MCF 10A (cell line): ENCODE measurements around the gene SAP30BP. TPM values are rescaled to one million over a fixed set of nuclear protein-coding genes. Genes with fewer than 3 reads are reported as not detected.
"Not testable (repeated sequence)": the region's sequence is repeated elsewhere in the genome, so short reads cannot be mapped to it uniquely, and the experiment has no call there.

ENCODE experiments used
- BruUV-seq: library from RNA; stranded (reverse); fragments of 400-500 nt; replicated peaks from 2 replicates; lab custom pipeline; 2021; lab: Mats Ljungman, UMichigan
- CTCF ChIA-PET: fragments of 300-600 bp; sonication (Branson Sonifier 250); formaldehyde crosslinking; extraction: SDS; loops from one replicate; lab custom pipeline; 2021; ENCODE audit warnings: antibody characterized with exemption, inconsistent platforms; lab: Yijun Ruan, JAX
- POLR2A ChIA-PET: fragments of 300-600, 350-650 bp; sonication (Branson Sonifier 250); formaldehyde crosslinking; extraction: SDS; loops from one replicate; lab custom pipeline; 2020; ENCODE audit warnings: antibody characterized with exemption, inconsistent platforms; lab: Yijun Ruan, JAX
- DNase-seq: peaks from one replicate; pipeline ENCODE4 v3.0.0-alpha.2; 2018; ENCODE audit not compliant: unreplicated experiment
- H3K27ac Mint-ChIP-seq: one replicate; pipeline ENCODE4 v1.8.0; 2022; ENCODE audit warnings: mild to moderate bottlenecking, low read depth, mixed read lengths; ENCODE audit not compliant: unreplicated experiment
- H3K27me3 Mint-ChIP-seq: one replicate; pipeline ENCODE4 v1.8.0; 2022; ENCODE audit warnings: mixed read lengths; ENCODE audit not compliant: insufficient read depth, unreplicated experiment
- H3K36me3 Mint-ChIP-seq: one replicate; pipeline ENCODE4 v1.8.0; 2022; ENCODE audit warnings: mild to moderate bottlenecking, moderate library complexity, mixed read lengths; ENCODE audit not compliant: insufficient read depth, unreplicated experiment
- H3K4me1 Mint-ChIP-seq: one replicate; pipeline ENCODE4 v1.8.0; 2022; ENCODE audit warnings: mixed read lengths; ENCODE audit not compliant: insufficient read depth, unreplicated experiment
- H3K4me3 Mint-ChIP-seq: one replicate; pipeline ENCODE4 v1.8.0; 2022; ENCODE audit warnings: mild to moderate bottlenecking, moderate library complexity, mixed read lengths; ENCODE audit not compliant: unreplicated experiment
- H3K9me3 Mint-ChIP-seq: one replicate; pipeline ENCODE4 v1.8.0; 2022; ENCODE audit warnings: mixed read lengths; ENCODE audit not compliant: unreplicated experiment
- CTCF ChIP-seq: fragments of 200-600 bp; IDR thresholded peaks from one replicate; pipeline ENCODE4 v1.8.0; 2022; ENCODE audit warnings: antibody characterized with exemption, mild to moderate bottlenecking; ENCODE audit not compliant: unreplicated experiment
- intact Hi-C: fragments of 100-400 bp; cut with micrococcal nuclease; formaldehyde crosslinking; loops from 2 replicates; pipeline ENCODE4 v1.14.1; 2022
- total RNA-seq: library from RNA; stranded (reverse); gene quantifications from 2 replicates; pipeline ENCODE4 v1.2.3, GENCODE V29; 2022

The SAP30BP gene
- total RNA-seq, 1 experiment from 2014 or later = 123 TPM

GRCh38 chr17:75637143-75637538 lies 30.0 kb upstream of the SAP30BP start:
- no peak overlapping the region for H3K27ac Mint-ChIP-seq
- no peak for DNase-seq

GRCh38 chr17:75637551-75637950 lies 29.6 kb upstream of the SAP30BP start:
- H3K4me3 Mint-ChIP-seq = no peak overlapping the region
- intact Hi-C loops = loop anchor here (10.0 kb wide), 1 partner anchor 213 kb away; no protein-coding TSS in a partner anchor
- H3K9me3 Mint-ChIP-seq = no peaks in the 10 kb centered on the region
- no peak for DNase-seq
- CTCF ChIA-PET = interaction anchor here (0.6 to 1.5 kb wide), 4 partner anchors 11 to 121 kb away, joined by 3 to 4 read pairs (median 4); no protein-coding TSS in a partner anchor
- no peaks in the 10 kb centered on the region for H3K27me3 Mint-ChIP-seq
- H3K36me3 Mint-ChIP-seq = peaks cover 7% of the 10 kb centered on the region
- no peak for TF ChIP-seq CTCF
- no TSS peak for BruUV-seq
- H3K4me1 Mint-ChIP-seq = peaks cover 10% of the 10 kb centered on the region
- POLR2A ChIA-PET = no interaction called here
- H3K27ac Mint-ChIP-seq = no peak overlapping the region

More at GRCh38 chr17:75637143-75637538, 30.0 kb upstream of the SAP30BP start:
- peaks cover 10% of the 10 kb centered on the region for H3K4me1 Mint-ChIP-seq
- ChIA-PET CTCF (interaction anchor here (0.6 to 1.6 kb wide), 7 partner anchors 11 to 122 kb away, joined by 3 to 7 read pairs (median 4); no protein-coding TSS in a partner anchor), POLR2A (interaction anchor here (1.2 kb wide), 1 partner anchor 15 kb away, joined by 4 read pairs; no protein-coding TSS in a partner anchor)
- H3K27me3 Mint-ChIP-seq = no peaks in the 10 kb centered on the region
- no peak for TF ChIP-seq CTCF
- no TSS peak for BruUV-seq
- H3K36me3 Mint-ChIP-seq = peaks cover 7% of the 10 kb centered on the region
- intact Hi-C loops = loop anchor here (10.0 kb wide), 1 partner anchor 212 kb away; no protein-coding TSS in a partner anchor
- H3K4me3 Mint-ChIP-seq = no peak overlapping the region
- no peaks in the 10 kb centered on the region for H3K9me3 Mint-ChIP-seq

GRCh38 chr17:75638039-75638438 lies 29.1 kb upstream of the SAP30BP start:
- intact Hi-C loops = loop anchor here (10.0 kb wide), 1 partner anchor 213 kb away; no protein-coding TSS in a partner anchor

GRCh38 chr17:75638893-75639292 lies 28.2 kb upstream of the SAP30BP start:
- H3K27me3 Mint-ChIP-seq = no peaks in the 10 kb centered on the region
- BruUV-seq = no TSS peak
- no peaks in the 10 kb centered on the region for H3K9me3 Mint-ChIP-seq
- H3K4me3 Mint-ChIP-seq = no peak overlapping the region
- DNase-seq = no peak
- POLR2A ChIA-PET = no interaction called here
- intact Hi-C loops = loop anchor here (10.0 kb wide), 1 partner anchor 214 kb away; no protein-coding TSS in a partner anchor
- H3K27ac Mint-ChIP-seq = no peak overlapping the region
- peaks cover 3% of the 10 kb centered on the region for H3K4me1 Mint-ChIP-seq
- CTCF ChIA-PET = interaction anchor here (0.5 to 0.6 kb wide), 2 partner anchors 104 to 248 kb away, joined by 3 to 5 read pairs; no protein-coding TSS in a partner anchor
- no peak for TF ChIP-seq CTCF
- peaks cover 3% of the 10 kb centered on the region for H3K36me3 Mint-ChIP-seq

More at GRCh38 chr17:75638039-75638438, 29.1 kb upstream of the SAP30BP start:
- H3K36me3 Mint-ChIP-seq, H3K4me3 Mint-ChIP-seq, H3K27ac Mint-ChIP-seq, H3K9me3 Mint-ChIP-seq, H3K4me1 Mint-ChIP-seq, POLR2A ChIA-PET, DNase-seq, H3K27me3 Mint-ChIP-seq, BruUV-seq: not testable (repeated sequence)
- CTCF ChIA-PET = interaction anchor here (0.5 to 1.0 kb wide), 2 partner anchors 11 to 886 kb away, joined by 3 to 4 read pairs; no protein-coding TSS in a partner anchor
